Measurements from ENCODE around the gene GUCY2D.

- TF ChIP-seq CTCF (conservative IDR thresholded peaks at IDR 0.05) = no peak
- no peak for TF ChIP-seq ZFX (IDR thresholded peaks at IDR 0.05)
Measured at GRCh38 chr17:8068736-8069586, 66.5 kb downstream of the GUCY2D start.
